H1 (cell line): ENCODE measurements around the gene TNS4. TPM values are rescaled to one million over a fixed set of nuclear protein-coding genes. Genes with fewer than 3 reads are reported as not detected.

Experiments used
- CTCF ChIA-PET: fragments of 300-600 bp; sonication (Branson Sonifier 250); formaldehyde crosslinking; loops from one replicate; lab custom pipeline; 2021; ENCODE audit not compliant: partially characterized antibody; lab: Charles Lee
- POLR2A ChIA-PET: fragments of 300-600 bp; sonication (Branson Sonifier 250); formaldehyde crosslinking; loops from one replicate; lab custom pipeline; 2021; ENCODE audit warnings: inconsistent platforms; ENCODE audit not compliant: partially characterized antibody; lab: Charles Lee
- DNase-seq, 2 experiments: peaks; one replicate each; pipeline versions ENCODE4 v3.0.0 to v3.0.0-alpha.2; 2010 to 2022; ENCODE audit warnings: low spot score in 2 of 2, low read depth in 1 of 2, mixed read lengths in 1 of 2
- FAIRE-seq: peaks from 2 replicates; lab custom pipeline; 2011; peaks lifted over from hg19 to GRCh38; lab: Jason Lieb, UNC
- H2AFZ ChIP-seq: 2 replicates; pipeline ENCODE4 v1.8.1; 2012; ENCODE audit warnings: low read length, inconsistent platforms
- H2AK5ac ChIP-seq: 2 replicates; pipeline ENCODE4 v1.6.1; 2013; ENCODE audit warnings: low read depth, low read length
- H2BK120ac ChIP-seq: replicated peaks from 2 replicates; pipeline ENCODE3; 2013; ENCODE audit warnings: low read depth, low read length, inconsistent platforms
- H2BK12ac ChIP-seq: 2 replicates; pipeline ENCODE4 v1.6.1; 2013; ENCODE audit warnings: low read depth, low read length
- H2BK15ac ChIP-seq: 2 replicates; pipeline ENCODE4 v1.6.1; 2013; ENCODE audit warnings: low read length
- H2BK20ac ChIP-seq: 2 replicates; pipeline ENCODE4 v1.6.1; 2013; ENCODE audit warnings: low read length
- H2BK5ac ChIP-seq: 2 replicates; pipeline ENCODE4 v1.6.1; 2013; ENCODE audit warnings: low read depth, low read length
- H3K14ac ChIP-seq: 2 replicates; pipeline ENCODE4 v1.6.1; 2013; ENCODE audit warnings: inconsistent platforms; ENCODE audit not compliant: insufficient read length
- H3K18ac ChIP-seq: 2 replicates; pipeline ENCODE4 v1.6.1; 2013; ENCODE audit warnings: low read length; ENCODE audit errors: extremely low read depth
- H3K23ac ChIP-seq: 2 replicates; pipeline ENCODE4 v1.6.1; 2013; ENCODE audit warnings: inconsistent platforms; ENCODE audit not compliant: insufficient read length
- H3K23me2 ChIP-seq: 2 replicates; pipeline ENCODE4 v1.6.1; 2013; ENCODE audit warnings: low read depth, low read length
- H3K27ac ChIP-seq: 2 replicates; pipeline ENCODE4 v1.6.1; 2011; ENCODE audit warnings: low read depth, low read length, inconsistent platforms
- H3K27me3 ChIP-seq, 4 experiments: replicated peaks in 1 of 4; 1 replicate in 1 of 4; 2 replicates in 3 of 4; pipeline versions ENCODE4 v1.6.1 to v1.8.1; 2011 to 2013; ENCODE audit warnings: low read length in 3 of 4, mild to moderate bottlenecking in 3 of 4, inconsistent platforms in 2 of 4, mixed read lengths in 2 of 4, moderate library complexity in 1 of 4; ENCODE audit not compliant: control insufficient read depth in 3 of 4, insufficient read depth in 3 of 4; ENCODE audit errors: extremely low read depth in 1 of 4
- H3K36me3 ChIP-seq, 4 experiments: 2 replicates each; pipeline versions ENCODE4 v1.6.1 to v1.8.1; 2011 to 2013; ENCODE audit warnings: mild to moderate bottlenecking in 4 of 4, low read length in 3 of 4, moderate library complexity in 2 of 4, control low read depth in 1 of 4, inconsistent platforms in 1 of 4; ENCODE audit not compliant: insufficient read depth in 4 of 4, control insufficient read depth in 2 of 4
- H3K4ac ChIP-seq: replicated peaks from 2 replicates; pipeline ENCODE3; 2013; ENCODE audit warnings: low read length, low read depth, mixed read lengths, inconsistent platforms; ENCODE audit not compliant: insufficient read length
- H3K4me1 ChIP-seq, 4 experiments: replicated peaks in 1 of 4; 1 replicate in 1 of 4; 2 replicates in 3 of 4; pipeline versions ENCODE4 v1.6.1 to v1.8.1; 2011 to 2013; ENCODE audit warnings: low read length in 3 of 4, inconsistent platforms in 2 of 4, mixed read lengths in 1 of 4; ENCODE audit not compliant: insufficient read depth in 4 of 4, control insufficient read depth in 3 of 4
- H3K4me2 ChIP-seq, 2 experiments: 2 replicates each; pipeline versions ENCODE4 v1.6.1 to v1.8.1; 2011 to 2013; ENCODE audit warnings: low read depth in 2 of 2, low read length in 2 of 2, control low read depth in 1 of 2, inconsistent platforms in 1 of 2, mild to moderate bottlenecking in 1 of 2; ENCODE audit not compliant: insufficient read depth in 1 of 2
- H3K4me3 ChIP-seq, 4 experiments: fragments of 200-600, 300-600 bp in 1 of 4; sonication (generic), shearing (Covaris generic), sonication (Bioruptor Twin) in 1 of 4; 2 replicates each; pipeline versions ENCODE4 v1.5.1 to v1.8.1; 2011 to 2016; ENCODE audit warnings: low read length in 4 of 4, low read depth in 3 of 4, control low read depth in 2 of 4, inconsistent platforms in 2 of 4, mild to moderate bottlenecking in 2 of 4, mixed read lengths in 1 of 4, moderate library complexity in 1 of 4; ENCODE audit not compliant: insufficient read depth in 2 of 4; ENCODE audit errors: extremely low read depth in 1 of 4
- H3K56ac ChIP-seq: replicated peaks from 2 replicates; pipeline ENCODE3; 2013; ENCODE audit warnings: low read depth, mild to moderate bottlenecking, mixed read lengths, low read length, inconsistent platforms; ENCODE audit not compliant: insufficient read length
- H3K79me1 ChIP-seq: 2 replicates; pipeline ENCODE4 v1.6.1; 2013; ENCODE audit warnings: low read depth, low read length, control low read depth
- H3K79me2 ChIP-seq, 2 experiments: 2 replicates each; pipeline versions ENCODE4 v1.6.1 to v1.8.1; 2012 to 2013; ENCODE audit warnings: low read length in 2 of 2, mild to moderate bottlenecking in 2 of 2, inconsistent platforms in 1 of 2; ENCODE audit not compliant: insufficient read depth in 2 of 2, control insufficient read depth in 1 of 2
- H3K9ac ChIP-seq, 4 experiments: replicated peaks in 1 of 4; 1 replicate in 1 of 4; 2 replicates in 3 of 4; pipeline versions ENCODE4 v1.6.1 to v1.8.1; 2011 to 2013; ENCODE audit warnings: low read depth in 3 of 4, low read length in 3 of 4, control low read depth in 2 of 4, mild to moderate bottlenecking in 2 of 4, moderate library complexity in 2 of 4, inconsistent platforms in 1 of 4; ENCODE audit errors: extremely low read depth in 1 of 4
- H3K9me3 ChIP-seq, 2 experiments: 2 replicates each; pipeline versions ENCODE4 v1.6.1 to v1.8.1; 2012 to 2013; ENCODE audit warnings: mild to moderate bottlenecking in 2 of 2, moderate library complexity in 2 of 2, control low read depth in 1 of 2, inconsistent platforms in 1 of 2, low read depth in 1 of 2, low read length in 1 of 2, mixed read lengths in 1 of 2; ENCODE audit not compliant: insufficient read depth in 2 of 2
- H4K20me1 ChIP-seq, 2 experiments: replicated peaks in 1 of 2; 2 replicates each; pipeline versions ENCODE3 to v1.8.1; 2011 to 2013; ENCODE audit warnings: inconsistent platforms in 2 of 2, low read length in 2 of 2, mild to moderate bottlenecking in 1 of 2; ENCODE audit not compliant: insufficient read depth in 2 of 2, control insufficient read depth in 1 of 2
- H4K5ac ChIP-seq: 2 replicates; pipeline ENCODE4 v1.6.1; 2013; ENCODE audit warnings: low read length, low read depth, mixed read lengths, inconsistent platforms; ENCODE audit not compliant: insufficient read length
- H4K8ac ChIP-seq: 2 replicates; pipeline ENCODE4 v1.8.0; 2013; ENCODE audit warnings: mild to moderate bottlenecking, moderate library complexity, low read length, inconsistent platforms; ENCODE audit not compliant: insufficient read depth; ENCODE audit errors: extremely low read depth
- H4K91ac ChIP-seq: replicated peaks from 2 replicates; pipeline ENCODE3; 2013; ENCODE audit warnings: low read length, mixed read lengths, inconsistent platforms; ENCODE audit not compliant: insufficient read length
- CBX5 ChIP-seq: fragments of 300-800, 300-1000 bp; sonication (generic); IDR thresholded peaks from 2 replicates; pipeline ENCODE4 v1.7.1; 2016; ENCODE audit warnings: antibody characterized with exemption, low read length, low read depth
- EZH2 ChIP-seq: fragments of 200-600 bp; sonication (generic); IDR thresholded peaks from 2 replicates; pipeline ENCODE4 v1.7.1; 2012; ENCODE audit warnings: low read depth, mild to moderate bottlenecking, moderate library complexity, low read length, inconsistent platforms; ENCODE audit not compliant: severe bottlenecking
- NANOG ChIP-seq: IDR thresholded peaks from 2 replicates; pipeline ENCODE4 v1.6.1; 2011; ENCODE audit warnings: low read length, low read depth, mild to moderate bottlenecking, inconsistent platforms; ENCODE audit not compliant: insufficient read depth, poor library complexity, severe bottlenecking
- WGBS, 2 experiments: shearing (Covaris generic) in 1 of 2; methylation state at CpG; one replicate each; pipeline versions ENCODE4 v1.1.6 to v1.1.7; 2013 to 2015; ENCODE audit warnings: low lambda C conversion rate in 2 of 2, mixed read lengths in 2 of 2, inconsistent platforms in 1 of 2, low coverage in 1 of 2, missing lambda C conversion rate in 1 of 2; ENCODE audit not compliant: insufficient replicate concordance in 2 of 2, insufficient coverage in 1 of 2, insufficient read length in 1 of 2; ENCODE audit errors: extremely low coverage in 1 of 2, missing lambda C conversion rate in 1 of 2; 5-methylcytosine and 5-hydroxymethylcytosine counted together
- polyA plus RNA-seq, 7 experiments: library from polyadenylated mRNA; depleted of rRNA in 3 of 7; stranded (reverse) in 5 of 7; unstranded in 2 of 7; fragments of >200 nt in 5 of 7; fragments of 200-250 nt in 2 of 7; gene quantifications; 1 replicate in 5 of 7; 2 replicates in 1 of 7; 4 replicates in 1 of 7; pipeline versions ENCODE4 v1.2.1 to v1.2.3, GENCODE V29; 2011 to 2013; ENCODE audit warnings: missing spikeins in 2 of 7, mixed read lengths in 2 of 7
- total RNA-seq: library from RNA; stranded (reverse); fragmentation: NEBNext Ultra II Directional; extraction: Animal tissue kit (Norgen Biotek cat#: 25700); gene quantifications from 2 replicates; pipeline ENCODE4 v1.2.1, GENCODE V29; 2021

Gene TNS4
- total and polyA plus RNA-seq, 2 of the 8 experiments (the other 6 are each of a cell fraction or from before 2014, with no cell fraction given) = 0.20 to 0.21 TPM

DNA sequence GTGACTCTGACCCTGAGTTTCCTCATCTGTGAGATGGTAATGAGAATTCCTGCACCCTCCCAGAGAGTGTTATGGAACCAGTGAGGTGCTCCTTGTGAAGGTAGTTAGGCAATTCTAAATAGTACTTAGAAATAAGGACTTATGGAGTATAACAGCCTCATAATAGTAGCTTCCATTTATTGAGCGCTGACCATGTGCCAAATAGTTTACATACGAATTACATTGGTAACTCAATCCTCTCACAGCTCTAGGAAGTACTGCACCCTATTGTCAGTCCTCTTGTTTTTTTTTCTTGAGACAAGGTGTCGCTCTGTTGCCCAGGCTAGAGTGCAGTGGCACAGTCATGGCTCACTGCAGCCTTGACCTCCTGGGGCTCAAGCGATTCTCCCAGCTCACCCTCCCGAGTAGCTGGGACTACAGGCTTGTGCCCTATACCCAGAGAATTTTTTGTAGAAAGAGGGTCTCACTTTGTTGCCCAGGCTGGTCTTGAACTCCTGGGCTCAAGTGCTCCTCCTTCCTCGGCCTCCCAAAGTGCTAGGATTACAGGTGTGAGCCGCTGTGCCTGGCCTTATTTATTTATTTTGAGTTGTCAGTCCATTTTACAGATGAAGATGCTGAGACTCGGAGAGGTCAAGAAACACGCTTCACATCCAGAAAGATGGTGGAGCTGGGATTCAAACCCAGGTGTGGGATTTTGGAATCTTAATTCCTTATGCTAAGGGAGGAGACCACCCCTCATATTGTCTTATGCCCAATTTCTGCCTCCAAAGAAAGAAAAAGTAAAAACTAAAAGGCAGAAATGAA is 2.9 kb downstream of the TNS4 start:
- H3K79me2 ChIP-seq = no peaks in the 10 kb centered on the region

More for the DNA sequence above, 2.9 kb downstream of the TNS4 start:
- Histone ChIP-seq H3K4me3 (no peak overlapping the region), H2BK120ac (no peak overlapping the region), H4K20me1 (no peaks in the 10 kb centered on the region), H4K8ac (no peak overlapping the region), H3K4ac (no peak overlapping the region), H2BK12ac (no peak overlapping the region), H3K79me1 (no peaks in the 10 kb centered on the region), H3K56ac (no peak overlapping the region), H2BK20ac (peak overlapping the region; percentile 75; the same call in 1 of the 2 replicates), H2AK5ac (no peak overlapping the region)
- ChIA-PET POLR2A (interaction anchor here (0.6 to 1.8 kb wide), 9 partner anchors 9 to 330 kb away, joined by 3 to 8 read pairs (median 3); no protein-coding TSS in a partner anchor), CTCF (interaction anchor here (0.6 to 7.6 kb wide), 19 partner anchors 8 to 881 kb away, joined by 3 to 46 read pairs (median 4); no protein-coding TSS in a partner anchor)
- FAIRE-seq (no peak), DNase-seq (no peak)
- TF ChIP-seq CBX5 (no peak), NANOG (no peak), EZH2 (no peak)
- TF ChIP-seq, all 59 proteins: peak for 0
- no peak overlapping the region for H3K4me2 ChIP-seq
- H2AFZ ChIP-seq = no peak overlapping the region
- no peaks in the 10 kb centered on the region for H3K36me3 ChIP-seq
- H3K18ac ChIP-seq = no peak overlapping the region
- WGBS, 2 experiments = 75% methylated on average over 9 of the region's 9 CpGs; no CpG with 5 or more reads in 1 of the 2 experiments
- H4K91ac ChIP-seq = no peak overlapping the region
- no peak overlapping the region for H3K23ac ChIP-seq
- no peaks in the 10 kb centered on the region for H3K9me3 ChIP-seq
- no peaks in the 10 kb centered on the region for H3K27me3 ChIP-seq
- no peak overlapping the region for H2BK15ac ChIP-seq
- no peak overlapping the region for H3K14ac ChIP-seq
- no peak overlapping the region for H3K27ac ChIP-seq
- no peak overlapping the region for H3K9ac ChIP-seq
- H4K5ac ChIP-seq = no peak overlapping the region
- H3K4me1 ChIP-seq = peaks cover 5 to 20% (median 7%) of the 10 kb centered on the region in 4 experiments; a peak in 6 of 7 replicates
- no peak overlapping the region for H2BK5ac ChIP-seq
- H3K23me2 ChIP-seq = peaks cover 3% of the 10 kb centered on the region; the same call in 1 of the 2 replicates
